GM12878 (cell line): ENCODE data around the gene S100A3. TPM values are rescaled to one million over a fixed set of nuclear protein-coding genes. Genes with fewer than 3 reads are reported as not detected.

Experiments
- ATAC-seq: fragments of 200-7000 bp; cut with Tn5 transposase; 3 replicates; pipeline ENCODE4 v1.9.1; 2020; ENCODE audit warnings: mild to moderate bottlenecking, moderate library complexity
- BruUV-seq: library from RNA; stranded (reverse); fragments of 400-500 nt; replicated peaks from 2 replicates; lab custom pipeline; 2021; lab: Mats Ljungman, UMichigan
- CTCF ChIA-PET: fragments of 300-600 bp; sonication (Branson Sonifier 250); formaldehyde crosslinking; extraction: SDS; loops from one replicate; lab custom pipeline; 2021; ENCODE audit warnings: inconsistent platforms; lab: Yijun Ruan, JAX
- POLR2A ChIA-PET: fragments of 350-600 bp; formaldehyde crosslinking; extraction: SDS; loops from one replicate; lab custom pipeline; 2021; ENCODE audit warnings: inconsistent platforms; lab: Charles Lee
- RAD21 ChIA-PET: fragments of 300-600 bp; sonication (Branson Sonifier 250); formaldehyde crosslinking; loops from one replicate; lab custom pipeline; 2023; ENCODE audit warnings: antibody characterized with exemption; ENCODE audit not compliant: unreplicated experiment; lab: Charles Lee
- SMC1A ChIA-PET: fragments of 300-600 bp; sonication (Branson Sonifier 250); formaldehyde crosslinking; loops from one replicate; lab custom pipeline; 2023; ENCODE audit not compliant: unreplicated experiment, uncharacterized antibody; lab: Charles Lee
- DNase-seq: peaks from one replicate; pipeline ENCODE4 v3.0.0-alpha.2; 2011; ENCODE audit warnings: low read depth, low spot score
- FAIRE-seq: peaks from 3 replicates; lab custom pipeline; 2011; peaks lifted over from hg19 to GRCh38; lab: Jason Lieb, UNC
- H2AFZ ChIP-seq: 2 replicates; pipeline ENCODE4 v1.6.0; 2011; ENCODE audit warnings: low read depth, low read length, control low read depth; ENCODE audit not compliant: control insufficient read depth
- H3K27ac ChIP-seq: 2 replicates; pipeline ENCODE4 v1.5.1; 2011; ENCODE audit warnings: control low read depth; ENCODE audit not compliant: control insufficient read depth, insufficient read depth
- H3K27me3 ChIP-seq, 2 experiments: replicated peaks in 1 of 2; 2 replicates each; pipeline versions ENCODE4 v1.6.0 to v1.6.1; 2011; ENCODE audit warnings: low read length in 1 of 2; ENCODE audit not compliant: control insufficient read depth in 2 of 2, insufficient read depth in 2 of 2
- H3K36me3 ChIP-seq, 2 experiments: 2 replicates each; pipeline ENCODE4 v1.5.1; 2011; ENCODE audit warnings: low read length in 1 of 2; ENCODE audit not compliant: control insufficient read depth in 2 of 2, insufficient read depth in 2 of 2
- H3K4me1 ChIP-seq: 2 replicates; pipeline ENCODE4 v1.6.1; 2011; ENCODE audit warnings: mild to moderate bottlenecking, low read length, moderate library complexity, mixed read lengths; ENCODE audit not compliant: control insufficient read depth, insufficient read depth
- H3K4me2 ChIP-seq: 2 replicates; pipeline ENCODE4 v1.6.0; 2011; ENCODE audit warnings: control low read depth; ENCODE audit not compliant: control insufficient read depth, insufficient read depth
- H3K4me3 ChIP-seq: fragments of 200-600 bp; sonication (generic); 2 replicates; pipeline ENCODE4 v1.5.1; 2016
- H3K79me2 ChIP-seq: 2 replicates; pipeline ENCODE4 v1.6.0; 2011; ENCODE audit warnings: low read length; ENCODE audit not compliant: control insufficient read depth, insufficient read depth
- H3K9ac ChIP-seq: 2 replicates; pipeline ENCODE4 v1.8.0; 2011; ENCODE audit warnings: low read length, control low read depth, mixed read lengths; ENCODE audit not compliant: control insufficient read depth, insufficient read depth
- H3K9me3 ChIP-seq: replicated peaks from 3 replicates; pipeline ENCODE4 v1.5.1; 2011; ENCODE audit warnings: mild to moderate bottlenecking, low read length; ENCODE audit not compliant: control insufficient read depth, insufficient read depth
- H4K20me1 ChIP-seq: 2 replicates; pipeline ENCODE4 v1.6.0; 2011; ENCODE audit not compliant: control insufficient read depth, insufficient read depth
- BCL3 ChIP-seq: IDR thresholded peaks from 2 replicates; pipeline ENCODE4 v1.6.1; 2011; ENCODE audit warnings: borderline replicate concordance, low read depth, mild to moderate bottlenecking, moderate library complexity, low read length; ENCODE audit not compliant: insufficient read depth, poor library complexity, severe bottlenecking
- CBX3 ChIP-seq: fragments of 200-600 bp; sonication (generic); IDR thresholded peaks from 2 replicates; pipeline ENCODE4 v1.6.1; 2016; ENCODE audit warnings: low read depth, borderline replicate concordance
- HDGF ChIP-seq: fragments of 450-650 bp; IDR thresholded peaks from 2 replicates; pipeline ENCODE4 v1.6.1; 2016; ENCODE audit warnings: antibody characterized with exemption
- JUND ChIP-seq: IDR thresholded peaks from 2 replicates; pipeline ENCODE4 v1.6.1; 2012; ENCODE audit warnings: low read depth, mild to moderate bottlenecking, low read length, improper control_type of control experiment, moderate library complexity
- KLF5 ChIP-seq: fragments of 450-650 bp; IDR thresholded peaks from 2 replicates; pipeline ENCODE4 v1.6.1; 2014; ENCODE audit warnings: mild to moderate bottlenecking; ENCODE audit not compliant: partially characterized antibody
- NR2C1 ChIP-seq: fragments of 450-650 bp; IDR thresholded peaks from 2 replicates; pipeline ENCODE4 v1.6.1; 2017; ENCODE audit warnings: antibody characterized with exemption, mild to moderate bottlenecking, moderate library complexity
- SIN3A ChIP-seq: IDR thresholded peaks from 2 replicates; pipeline ENCODE4 v1.6.1; 2012; ENCODE audit warnings: low read depth, low read length, improper control_type of control experiment
- SMAD5 ChIP-seq: IDR thresholded peaks from 2 replicates; pipeline ENCODE4 v1.6.1; 2016; ENCODE audit warnings: antibody characterized with exemption, low read depth
- SMC3 ChIP-seq: IDR thresholded peaks from 2 replicates; pipeline ENCODE4 v1.6.1; 2011; ENCODE audit warnings: low read length, improper control_type of control experiment, borderline replicate concordance
- SPI1 ChIP-seq: IDR thresholded peaks from 2 replicates; pipeline ENCODE4 v1.6.1; 2011; ENCODE audit warnings: low read depth, mild to moderate bottlenecking, low read length, moderate library complexity, borderline replicate concordance; ENCODE audit not compliant: insufficient read depth
- SREBF2 ChIP-seq: IDR thresholded peaks from 2 replicates; pipeline ENCODE4 v1.6.1; 2012; ENCODE audit warnings: mild to moderate bottlenecking, low read length
- SUZ12 ChIP-seq: fragments of 200-600 bp; sonication (generic); IDR thresholded peaks from one replicate; pipeline ENCODE4 v1.6.1; 2018; ENCODE audit warnings: antibody characterized with exemption, mild to moderate bottlenecking; ENCODE audit not compliant: unreplicated experiment
- TCF7 ChIP-seq: IDR thresholded peaks from 2 replicates; pipeline ENCODE4 v1.6.1; 2014; ENCODE audit warnings: antibody characterized with exemption, borderline replicate concordance
- ZNF24 ChIP-seq: fragments of 450-650 bp; IDR thresholded peaks from 2 replicates; pipeline ENCODE4 v1.6.1; 2017; ENCODE audit warnings: antibody characterized with exemption, mild to moderate bottlenecking
- WGBS: methylation state at CpG from one replicate; pipeline ENCODE4 v1.1.6; 2016; ENCODE audit warnings: low lambda C conversion rate; ENCODE audit not compliant: insufficient replicate concordance, insufficient coverage; ENCODE audit errors: missing lambda C conversion rate; 5-methylcytosine and 5-hydroxymethylcytosine counted together
- in situ Hi-C: fragments of 300-500 bp; cut with MboI; formaldehyde crosslinking; loops from 9 replicates; pipeline ENCODE4 v1.14.3; 2018; ENCODE audit warnings: mixed read lengths
- intact Hi-C: fragments of 100-400 bp; cut with micrococcal nuclease; formaldehyde crosslinking; loops from one replicate; pipeline ENCODE4 v1.14.2; 2022; ENCODE audit not compliant: unreplicated experiment
- polyA plus RNA-seq, 11 experiments: library from polyadenylated mRNA; depleted of rRNA in 4 of 11; unstranded in 6 of 11; stranded (reverse) in 5 of 11; fragments of >200 nt; fragmentation: Nextera tagmentation in 4 of 11; fragmentation: Illumina TruSeq in 1 of 11; extraction: Ambion mirVana in 4 of 11; extraction: Trizol in 1 of 11; gene quantifications; 1 replicate in 1 of 11; 2 replicates in 10 of 11; pipeline versions ENCODE4 v1.2.1 to v1.2.3, GENCODE V29; 2011 to 2016; ENCODE audit warnings: inconsistent platforms in 2 of 11, missing spikeins in 2 of 11, low read depth in 1 of 11
- total RNA-seq, 4 experiments: library from RNA; depleted of rRNA in 3 of 4; stranded (reverse); fragments of >200 nt in 3 of 4; fragmentation: Illumina TruSeq in 1 of 4; extraction: Trizol in 1 of 4; gene quantifications; 2 replicates each; pipeline versions ENCODE4 v1.2.1 to v1.2.3, GENCODE V29; 2013 to 2021

The S100A3 gene
- total and polyA plus RNA-seq, 10 of the 15 experiments (the other 5 are each of a cell fraction or from before 2014, with no cell fraction given): 0.32 to 0.45 TPM; not detected in 8

DNA sequence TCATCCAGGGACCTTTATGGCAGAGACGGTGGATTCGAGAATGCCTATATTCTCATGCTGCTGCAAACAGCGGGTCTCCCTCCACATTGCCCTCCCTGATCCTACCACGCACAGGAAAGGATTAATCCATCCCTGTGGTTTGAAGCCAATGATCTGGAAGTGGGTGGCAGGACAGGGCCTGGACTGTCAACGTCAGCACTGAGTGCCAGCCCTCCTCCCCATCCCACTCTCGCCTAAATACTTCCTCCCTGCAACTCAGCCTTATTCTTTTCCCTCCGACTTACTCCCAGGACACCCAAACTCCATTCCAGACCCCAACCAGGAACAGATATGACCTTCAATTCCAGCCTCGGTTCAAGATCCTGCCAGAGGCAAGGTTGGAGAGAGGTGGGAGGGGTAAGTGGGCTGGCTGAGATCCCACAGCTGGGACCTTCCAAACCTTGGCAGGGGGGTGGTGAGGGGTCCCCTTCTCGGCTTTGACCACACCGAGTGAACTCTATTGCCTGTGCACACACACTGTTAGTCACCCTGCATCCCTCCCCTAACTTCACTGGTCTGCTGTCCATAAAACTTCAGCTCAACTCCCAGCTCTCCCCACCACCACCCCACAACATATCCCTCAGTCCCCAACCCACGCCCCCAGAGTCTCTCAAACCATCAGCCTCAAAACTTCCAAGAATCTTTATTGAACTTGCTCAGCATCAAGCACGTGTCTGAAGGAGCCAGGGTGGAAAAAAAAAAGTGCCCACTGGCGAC, 5.9 kb downstream of the S100A3 start:
- no peak for DNase-seq
- no peak for ATAC-seq
- SMC1A ChIA-PET: interaction anchor here (0.6 to 3.4 kb wide), 2 partner anchors 25 to 444 kb away, joined by 3 to 13 read pairs; no protein-coding TSS in a partner anchor
- CTCF ChIA-PET: interaction anchor here (0.5 to 4.3 kb wide), 5 partner anchors 9 to 86 kb away, joined by 3 to 46 read pairs (median 5); partner anchors contain the start of gene S100A6
- POLR2A ChIA-PET: interaction anchor here (3.5 to 4.1 kb wide), 2 partner anchors 8 to 22 kb away, joined by 29 to 34 read pairs; partner anchors contain the start of genes S100A2 and S100A6
- Histone ChIP-seq H3K9ac (no peak overlapping the region), H3K4me3 (no peak overlapping the region), H3K4me2 (no peak overlapping the region), H3K4me1 (peaks cover 25% of the 10 kb centered on the region), H3K27ac (no peak overlapping the region), H3K9me3 (no peaks in the 10 kb centered on the region), H3K27me3 (no peaks in the 10 kb centered on the region), H3K36me3 (no peaks in the 10 kb centered on the region), H2AFZ (no peak overlapping the region), H3K79me2 (no peaks in the 10 kb centered on the region), H4K20me1 (no peaks in the 10 kb centered on the region)
- intact Hi-C loops (no loop called here), in situ Hi-C loops (no loop called here)
- FAIRE-seq: no peak
- RAD21 ChIA-PET: interaction anchor here (0.8 to 3.5 kb wide), 2 partner anchors 8 to 133 kb away, joined by 3 to 38 read pairs; partner anchors contain the start of gene S100A6
- WGBS: 37% methylated on average over 13 of the region's 13 CpGs
- BruUV-seq: no TSS peak
- TF ChIP-seq SIN3A (no peak), NR2C1 (no peak), ZNF24 (no peak), JUND (no peak), SUZ12 (no peak), BCL3 (no peak), CBX3 (no peak), SREBF2 (no peak), KLF5 (no peak), SMC3 (no peak), HDGF (no peak), TCF7 (no peak), SMAD5 (no peak), SPI1 (no peak)
